NCI-H524 (cell line): ENCODE results near the gene IGF1.
"Not testable (repeated sequence)": the region's sequence is repeated elsewhere in the genome, so short reads cannot be mapped to it uniquely, and the experiment has no call there.

Experiments used
- DNase-seq, 2 experiments: peaks; one replicate each; lab custom pipeline; 2025; lab: John Stamatoyannopoulos, UW

The IGF1 gene

GRCh38 chr12:102461501-102461900 is 18.9 kb downstream of the IGF1 start:
- DNase-seq = no peak

GRCh38 chr12:102459314-102459713 is 21.0 kb downstream of the IGF1 start:
- no peak for DNase-seq

- DNase-seq = no peak
These were observed 25.3 kb downstream of the IGF1 start for GRCh38 chr12:102454808-102455760.

GRCh38 chr12:102454330-102454729 is 26.0 kb downstream of the IGF1 start:
- DNase-seq = no peak

- DNase-seq = no peak
These were observed 27.8 kb downstream of the IGF1 start for GRCh38 chr12:102452605-102453004.

- DNase-seq = not testable (repeated sequence)
These were observed 31.3 kb downstream of the IGF1 start for GRCh38 chr12:102449018-102449417.

- not testable (repeated sequence) for DNase-seq
These were observed 32.9 kb downstream of the IGF1 start for GRCh38 chr12:102447426-102447825.

- no peak for DNase-seq
These were observed 35.7 kb downstream of the IGF1 start for GRCh38 chr12:102444707-102445106.

GRCh38 chr12:102444093-102444492 is 36.3 kb downstream of the IGF1 start:
- no peak for DNase-seq

- DNase-seq = no peak
These were observed 39.2 kb downstream of the IGF1 start for GRCh38 chr12:102441077-102441596.

GRCh38 chr12:102439426-102440405 is 40.6 kb downstream of the IGF1 start:
- DNase-seq = no peak

- no peak for DNase-seq
These were observed 41.5 kb downstream of the IGF1 start for GRCh38 chr12:102438827-102439210.

GRCh38 chr12:102438047-102438826 is 42.1 kb downstream of the IGF1 start:
- no peak for DNase-seq

- DNase-seq = no peak
These were observed 42.9 kb downstream of the IGF1 start for GRCh38 chr12:102437511-102437910.

GRCh38 chr12:102436867-102437266 is 43.5 kb downstream of the IGF1 start:
- no peak for DNase-seq

- DNase-seq = no peak
These were observed 44.4 kb downstream of the IGF1 start for GRCh38 chr12:102435827-102436436.

GRCh38 chr12:102433304-102433703 is 47.1 kb downstream of the IGF1 start:
- no peak for DNase-seq

- no peak for DNase-seq
These were observed 49.7 kb downstream of the IGF1 start for GRCh38 chr12:102430661-102431060.

GRCh38 chr12:102429211-102430154 is 50.9 kb downstream of the IGF1 start:
- DNase-seq = no peak

- no peak for DNase-seq
These were observed 52.8 kb downstream of the IGF1 start for GRCh38 chr12:102427543-102427941.
